HG03432 (cell line): ENCODE data around the gene SPTBN4.
A peak's percentile ranks its signal among the peaks of the same experiment; 100 is the strongest.
"Not testable (repeated sequence)": the region's sequence is repeated elsewhere in the genome, so short reads cannot be mapped to it uniquely, and the experiment has no call there.

Experiments used
- ATAC-seq: cut with Tn5 transposase; IDR thresholded peaks from one replicate; pipeline ENCODE4 v1.9.1; 2021; ENCODE audit warnings: mild to moderate bottlenecking, moderate library complexity; ENCODE audit not compliant: unreplicated experiment

The SPTBN4 gene

DNA sequence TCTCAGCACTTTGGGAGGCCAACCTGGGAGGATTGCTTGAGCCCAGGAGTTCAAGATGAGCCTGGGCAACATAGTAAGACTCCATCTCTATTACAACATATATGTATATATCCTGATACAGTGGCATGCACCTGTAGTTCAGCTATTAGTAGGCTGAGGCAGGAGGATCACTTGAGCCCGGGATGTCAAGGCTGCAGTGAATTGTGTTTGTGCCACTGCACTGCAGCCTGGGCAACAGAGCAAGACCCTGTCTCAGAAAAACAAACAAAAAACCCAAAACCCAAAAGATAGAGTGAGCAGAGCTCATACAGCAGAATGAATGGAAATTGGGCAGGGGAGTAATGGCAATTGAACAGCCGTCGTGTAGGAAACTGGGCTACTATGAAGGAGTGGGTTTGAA lies 92.6 kb downstream of the SPTBN4 start:
- ATAC-seq = no peak

- no peak for ATAC-seq
Observed at GRCh38 chr19:40560092-40560507, 93.3 kb downstream of the SPTBN4 start.

DNA sequence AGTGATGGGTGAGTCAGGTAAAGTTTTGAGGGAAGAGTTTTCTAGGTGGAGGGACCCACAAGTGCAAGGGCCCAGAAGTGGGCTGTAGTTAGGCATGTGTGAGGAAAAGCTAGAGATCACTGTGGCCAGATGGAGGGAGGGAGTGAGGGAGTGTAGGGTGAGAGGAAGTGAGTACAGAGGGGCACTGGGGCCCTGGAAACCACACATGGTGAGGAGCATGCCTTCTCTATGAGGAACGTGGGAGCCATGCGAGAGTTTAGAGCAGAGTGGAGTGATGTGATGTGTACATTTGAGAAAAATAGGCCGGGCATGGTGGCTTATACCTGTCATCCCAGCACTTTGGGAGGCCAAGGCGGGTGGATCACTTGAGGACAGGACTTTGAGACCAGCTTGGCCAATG lies 95.1 kb downstream of the SPTBN4 start:
- no peak for ATAC-seq

GRCh38 chr19:40564535-40564934 lies 97.7 kb downstream of the SPTBN4 start:
- not testable (repeated sequence) for ATAC-seq

GRCh38 chr19:40565355-40565754 lies 98.6 kb downstream of the SPTBN4 start:
- ATAC-seq = no peak

DNA sequence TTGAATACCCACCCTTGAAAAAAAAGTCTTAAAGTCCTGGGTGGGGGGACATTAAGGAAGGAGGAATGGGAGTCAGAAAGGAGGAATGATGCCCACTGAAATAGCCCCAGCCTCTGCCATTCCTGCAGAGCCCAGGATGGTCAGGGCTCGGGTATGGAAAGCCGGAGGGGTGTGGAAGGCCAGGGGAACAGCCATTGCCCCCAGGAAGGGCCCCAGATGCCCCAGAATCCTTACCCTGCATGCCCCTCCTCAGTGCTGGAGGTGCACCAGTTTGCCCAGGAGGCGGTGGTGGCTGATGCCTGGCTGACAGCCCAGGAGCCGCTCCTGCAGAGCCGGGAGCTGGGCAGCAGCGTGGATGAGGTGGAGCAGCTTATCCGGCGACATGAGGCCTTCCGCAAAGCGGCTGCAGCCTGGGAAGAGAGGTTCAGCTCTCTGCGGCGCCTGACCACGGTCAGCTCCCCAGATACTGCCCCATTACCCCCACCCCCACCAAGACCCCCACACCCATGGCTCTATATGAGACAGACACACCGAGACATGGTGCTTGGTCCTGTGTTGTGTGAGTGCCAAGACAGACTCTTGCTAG lies 99.2 kb downstream of the SPTBN4 start:
- no peak for ATAC-seq

GRCh38 chr19:40567040-40567749 lies 100.4 kb downstream of the SPTBN4 start:
- ATAC-seq = no peak

GRCh38 chr19:40567750-40568494 lies 101.1 kb downstream of the SPTBN4 start:
- ATAC-seq = no peak

GRCh38 chr19:40570313-40571004 lies 103.7 kb downstream of the SPTBN4 start:
- peak; percentile 87 for ATAC-seq

- ATAC-seq = no peak
Observed at GRCh38 chr19:40571005-40571318, 104.2 kb downstream of the SPTBN4 start.

DNA sequence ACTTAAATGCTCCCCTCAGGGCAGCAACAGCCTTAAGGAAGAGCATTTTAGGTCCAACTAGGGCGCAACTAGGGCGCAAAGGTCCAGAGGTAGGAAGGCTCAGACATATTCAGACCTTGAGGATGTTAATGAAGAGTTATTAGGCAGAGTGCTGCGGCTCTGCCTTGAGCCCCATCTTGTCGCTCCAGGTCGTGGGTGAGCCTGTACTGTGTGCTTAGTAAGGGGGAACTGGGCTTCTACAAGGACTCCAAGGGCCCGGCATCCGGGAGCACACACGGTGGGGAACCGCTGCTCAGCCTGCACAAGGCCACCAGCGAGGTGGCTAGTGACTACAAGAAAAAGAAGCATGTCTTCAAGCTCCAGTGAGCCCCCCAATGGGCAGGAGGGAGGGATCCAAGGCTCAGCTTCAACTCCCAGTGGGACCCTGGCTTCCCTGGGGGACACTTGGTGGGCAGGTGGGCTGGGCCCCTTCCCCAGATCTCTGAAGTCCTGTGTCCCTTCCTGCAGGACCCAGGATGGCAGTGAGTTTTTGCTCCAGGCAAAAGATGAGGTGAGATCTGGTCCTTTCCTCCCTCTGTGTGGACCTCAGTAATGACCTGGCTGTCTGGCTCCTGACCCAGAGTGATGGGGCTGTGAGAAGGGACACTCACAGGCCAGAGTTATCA lies 105.2 kb downstream of the SPTBN4 start:
- no peak for ATAC-seq

GRCh38 chr19:40575326-40575725 lies 108.5 kb downstream of the SPTBN4 start:
- ATAC-seq = no peak

DNA sequence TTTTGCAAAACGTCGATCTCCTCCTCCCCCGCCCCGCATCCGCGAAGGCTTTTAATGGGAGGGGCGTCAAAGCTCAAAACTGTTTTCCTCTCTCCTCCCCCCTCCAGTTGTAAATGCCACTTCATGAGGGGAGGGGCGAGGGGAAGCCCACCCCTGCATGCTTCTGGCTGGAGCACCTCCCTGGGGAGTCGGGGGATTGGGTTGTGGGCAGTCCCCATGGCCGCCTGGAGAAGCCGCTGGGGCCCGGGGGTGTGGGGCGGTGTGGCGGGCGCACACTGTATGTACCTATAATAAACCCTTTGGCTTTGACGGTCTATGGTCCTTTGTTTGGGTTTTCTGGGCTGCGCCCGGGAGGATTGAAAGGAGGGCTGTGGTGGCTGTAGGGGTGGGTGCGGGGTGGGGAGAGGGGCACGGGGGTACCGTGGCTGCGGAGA lies 109.4 kb downstream of the SPTBN4 start:
- peak; percentile 32 for ATAC-seq

- peak; percentile 93 for ATAC-seq
Observed at GRCh38 chr19:40576585-40577451, 110.0 kb downstream of the SPTBN4 start, which contains the start of gene SHKBP1. SHKBP1 (plus strand) TSS chr19:40576873; CDS start chr19:40576900, 27 bp downstream.

GRCh38 chr19:40578442-40578908 lies 111.7 kb downstream of the SPTBN4 start:
- ATAC-seq = no peak

DNA sequence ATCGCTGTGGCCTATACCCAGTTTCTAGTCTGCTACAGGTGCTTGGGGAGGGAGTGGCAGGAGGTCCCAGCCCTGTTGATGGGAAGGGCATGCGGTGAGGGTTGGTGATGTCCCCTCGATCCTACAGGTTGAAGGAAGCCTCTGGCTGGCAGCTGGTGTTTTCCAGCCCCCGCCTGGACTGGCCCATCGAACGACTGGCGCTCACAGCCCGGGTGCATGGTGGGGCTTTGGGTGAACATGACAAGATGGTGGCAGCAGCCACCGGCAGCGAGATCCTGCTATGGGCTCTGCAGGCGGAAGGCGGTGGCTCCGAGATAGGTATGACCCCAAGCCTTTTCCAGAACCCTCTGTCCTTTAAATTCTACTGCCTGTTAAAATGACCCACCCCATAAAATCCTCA lies 113.8 kb downstream of the SPTBN4 start:
- no peak for ATAC-seq

GRCh38 chr19:40581531-40581930 lies 114.7 kb downstream of the SPTBN4 start:
- ATAC-seq = no peak

- ATAC-seq = no peak
Observed at GRCh38 chr19:40582467-40582866, 115.7 kb downstream of the SPTBN4 start.

DNA sequence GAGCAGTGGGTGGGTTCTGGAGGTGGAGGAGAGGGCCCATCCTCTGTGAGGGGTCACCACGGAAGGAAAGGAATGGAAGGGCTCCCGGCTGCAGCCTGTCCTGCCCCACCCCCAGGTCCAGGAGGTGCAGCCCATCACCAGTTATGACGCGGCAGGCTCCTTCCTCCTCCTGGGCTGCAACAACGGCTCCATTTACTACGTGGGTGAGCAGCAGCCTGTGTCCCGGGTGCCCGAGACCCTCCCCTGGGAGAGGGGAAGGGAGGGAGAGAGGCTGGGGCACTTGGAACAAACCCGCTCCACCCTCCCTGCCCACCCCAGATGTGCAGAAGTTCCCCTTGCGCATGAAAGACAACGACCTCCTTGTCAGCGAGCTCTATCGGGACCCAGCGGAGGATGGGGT lies 116.5 kb downstream of the SPTBN4 start:
- no peak for ATAC-seq

DNA sequence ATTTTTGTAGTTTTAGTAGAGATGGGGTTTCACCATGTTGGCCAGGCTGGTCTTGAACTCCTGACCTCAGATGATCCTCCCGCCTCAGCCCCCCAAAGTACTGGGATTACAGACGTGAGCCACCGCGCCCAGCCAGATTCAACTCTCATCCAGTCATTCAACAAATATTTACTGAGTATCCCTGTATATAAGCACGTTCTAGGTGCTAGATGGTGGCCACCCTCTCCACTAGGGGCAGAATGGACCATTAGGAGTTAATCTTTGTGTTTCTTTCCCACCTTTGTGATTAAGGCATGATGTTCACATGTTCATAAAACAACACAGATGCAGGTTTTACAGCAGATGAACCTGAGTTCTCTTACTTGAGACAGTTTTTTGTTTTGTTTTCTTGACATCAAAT lies 117.2 kb downstream of the SPTBN4 start:
- ATAC-seq = no peak
